ENCODE measurements around the gene ASPN. TPM values are rescaled to one million over a fixed set of nuclear protein-coding genes. Genes with fewer than 3 reads are reported as not detected.
A peak's percentile ranks its signal among the peaks of the same experiment; 100 is the strongest.

ASPN gene
- total RNA-seq, 2 donors from 2014 or later, result 7.9 to 8.8 TPM

GRCh38 chr9:92507496-92507895 is 25.2 kb upstream of the ASPN start:
- intact Hi-C loops (cut with DNase I), result no loop called here
- ATAC-seq (no peak), DNase-seq (no peak)

- no peak for DNase-seq
- intact Hi-C loops (cut with DNase I), result no loop called here
- ATAC-seq, result no peak
These were observed 24.7 kb upstream of the ASPN start for GRCh38 chr9:92507005-92507404.

- ATAC-seq, result peak; percentile 74 to 92
- peak; percentile 57 for DNase-seq
- intact Hi-C loops (cut with DNase I), result no loop called here
These were observed 24.0 kb upstream of the ASPN start for GRCh38 chr9:92506184-92506857.

GRCh38 chr9:92504881-92505280 is 22.6 kb upstream of the ASPN start:
- ATAC-seq (no peak), DNase-seq (no peak)
- intact Hi-C loops (cut with DNase I), result no loop called here

- intact Hi-C loops (cut with DNase I), result no loop called here
- no peak for DNase-seq
- ATAC-seq, result no peak
These were observed 20.9 kb upstream of the ASPN start for GRCh38 chr9:92503156-92503555.

- peak; percentile 52 to 80 for ATAC-seq
- DNase-seq, result peak; percentile 47
- intact Hi-C loops (cut with DNase I), result no loop called here
These were observed 19.5 kb upstream of the ASPN start for GRCh38 chr9:92501671-92502393.

GRCh38 chr9:92500725-92501124 is 18.4 kb upstream of the ASPN start:
- intact Hi-C loops (cut with DNase I), result no loop called here
- ATAC-seq (no peak), DNase-seq (no peak)

- intact Hi-C loops (cut with DNase I), result no loop called here
- no peak for ATAC-seq
- no peak for DNase-seq
These were observed 17.4 kb upstream of the ASPN start for GRCh38 chr9:92499701-92500100.

GRCh38 chr9:92496396-92497176 is 14.3 kb upstream of the ASPN start:
- DNase-seq, result no peak
- intact Hi-C loops (cut with DNase I), result no loop called here
- no peak for ATAC-seq

- DNase-seq, result no peak
- no peak for ATAC-seq
- intact Hi-C loops (cut with DNase I), result no loop called here
These were observed 12.6 kb upstream of the ASPN start for GRCh38 chr9:92494856-92495255.

- ATAC-seq, result no peak
- DNase-seq, result no peak
- intact Hi-C loops (cut with DNase I), result no loop called here
These were observed 11.6 kb upstream of the ASPN start for GRCh38 chr9:92493749-92494387.

GRCh38 chr9:92492781-92493401 is 10.6 kb upstream of the ASPN start:
- DNase-seq, result no peak
- no peak for ATAC-seq
- intact Hi-C loops (cut with DNase I), result no loop called here

- intact Hi-C loops (cut with DNase I), result no loop called here
- DNase-seq (no peak), ATAC-seq (no peak)
These were observed 6.6 kb upstream of the ASPN start for GRCh38 chr9:92488681-92489550.

- no peak for DNase-seq
- intact Hi-C loops (cut with DNase I), result no loop called here
- ATAC-seq, result peak in 1 of 2 donors; percentile 32
These were observed 4.1 kb upstream of the ASPN start for GRCh38 chr9:92486371-92486770.

GRCh38 chr9:92484563-92484962 is 2.3 kb upstream of the ASPN start:
- intact Hi-C loops (cut with DNase I), result no loop called here
- DNase-seq (no peak), ATAC-seq (no peak)

GRCh38 chr9:92483627-92484545 is 1.6 kb upstream of the ASPN start:
- ATAC-seq (no peak), DNase-seq (no peak)
- intact Hi-C loops (cut with DNase I), result no loop called here

GRCh38 chr9:92482805-92483204 is 499 bp upstream of the ASPN start:
- intact Hi-C loops (cut with DNase I), result no loop called here
- DNase-seq (no peak), ATAC-seq (no peak)
